Ovary (tissue), 9 donors: Measurements from ENCODE around the gene DGKD. TPM values are rescaled to one million over a fixed set of nuclear protein-coding genes. Genes with fewer than 3 reads are reported as not detected.
A peak's percentile ranks its signal among the peaks of the same experiment; 100 is the strongest.

ENCODE experiments used
- DNase-seq, 5 donors: peaks; one replicate each; pipeline ENCODE4 v3.0.0-alpha.2; 2019 to 2020
- H3K27ac ChIP-seq, 2 donors: fragments of 200-600 bp; one replicate each; pipeline versions ENCODE4 v1.5.1 to v1.8.0; 2019 to 2022
- H3K27me3 ChIP-seq: fragments of 200-600 bp; one replicate; pipeline ENCODE4 v1.8.0; 2022
- H3K36me3 ChIP-seq: fragments of 200-600 bp; sonication (generic); one replicate; pipeline ENCODE4 v1.5.1; 2019
- H3K4me1 ChIP-seq: one replicate; pipeline ENCODE4 v1.8.1; 2013; ENCODE audit warnings: mild to moderate bottlenecking, moderate library complexity; ENCODE audit not compliant: insufficient read depth
- H3K4me3 ChIP-seq: fragments of 200-600 bp; sonication (generic); one replicate; pipeline ENCODE4 v1.5.1; 2017
- H3K9me3 ChIP-seq, 2 donors: fragments of 200-600 bp in 1 of 2; sonication (generic) in 1 of 2; one replicate each; pipeline versions ENCODE4 v1.5.1 to v1.8.1; 2013 to 2019; ENCODE audit warnings: mild to moderate bottlenecking in 1 of 2, moderate library complexity in 1 of 2
- EP300 ChIP-seq: sonication (generic); formaldehyde crosslinking; IDR thresholded peaks from one replicate; pipeline ENCODE4 v1.6.1; 2017; ENCODE audit warnings: antibody characterized with exemption
- POLR2A ChIP-seq: fragments of 450-650 bp; IDR thresholded peaks from one replicate; pipeline ENCODE4 v1.6.1; 2017; ENCODE audit warnings: antibody characterized with exemption, mild to moderate bottlenecking, moderate library complexity
- WGBS, 3 donors: extraction: QIAGEN DNeasy Blood & Tissue Kit in 1 of 3; methylation state at CpG; one replicate each; pipeline versions ENCODE4 v1.1.5 to v1.1.7; 2013 to 2017; 5-methylcytosine and 5-hydroxymethylcytosine counted together
- intact Hi-C, 4 donors: fragments of 100-400 bp; cut with DNase I; formaldehyde crosslinking; loops; one replicate each; pipeline versions ENCODE4 v1.11.0 to v1.15.1; 2022 to 2023
- polyA plus RNA-seq, 2 donors: library from polyadenylated mRNA; stranded (reverse); fragments of 200-250 nt in 1 of 2; fragments of 350-450 nt in 1 of 2; fragmentation: Illumina TruSeq in 1 of 2; extraction: RNeasy Lipid Tissue Mini Kit (QIAGEN cat#74804) in 1 of 2; gene quantifications; one replicate each; pipeline ENCODE4 v1.2.3, GENCODE V29; 2013 to 2014
- total RNA-seq, 7 donors: library from RNA; depleted of rRNA in 2 of 7; stranded (reverse); fragments of >200 nt in 2 of 7; fragmentation: NEBNext Ultra II Directional in 3 of 7; extraction: Animal tissue kit (Norgen Biotek cat#: 25700) in 3 of 7; gene quantifications; one replicate each; pipeline versions ENCODE4 v1.1.0 to v1.2.4, GENCODE V29; 2016 to 2023
- TF ChIP-seq, protein P1 (sequence below), 3 donors: fragments of 450-650 bp in 2 of 3; fragments of 200-600 bp in 1 of 3; IDR thresholded peaks; one replicate each; pipeline versions ENCODE4 v1.5.1 to v1.8.0; 2016 to 2022; ENCODE audit warnings: antibody characterized with exemption in 3 of 3, mild to moderate bottlenecking in 1 of 3
- donor health status: DM: no; HTN: no; CAD: no; lungs with moderate emphysema.
- donor health status: DM: no; HTN: no; CAD: no.
- donor health status: Bipolar disorder and iron deficiency.
- donor health status: DM: yes; HTN: yes; CAD: no.
- donor health status: DM: no; HTN: no; CAD: no.
- donor health status: DM: yes; HTN: yes; CAD: no.

The DGKD gene
- total and polyA plus RNA-seq, 9 donors, result 9.4 to 81.8 (median 36.3) TPM

DNA sequence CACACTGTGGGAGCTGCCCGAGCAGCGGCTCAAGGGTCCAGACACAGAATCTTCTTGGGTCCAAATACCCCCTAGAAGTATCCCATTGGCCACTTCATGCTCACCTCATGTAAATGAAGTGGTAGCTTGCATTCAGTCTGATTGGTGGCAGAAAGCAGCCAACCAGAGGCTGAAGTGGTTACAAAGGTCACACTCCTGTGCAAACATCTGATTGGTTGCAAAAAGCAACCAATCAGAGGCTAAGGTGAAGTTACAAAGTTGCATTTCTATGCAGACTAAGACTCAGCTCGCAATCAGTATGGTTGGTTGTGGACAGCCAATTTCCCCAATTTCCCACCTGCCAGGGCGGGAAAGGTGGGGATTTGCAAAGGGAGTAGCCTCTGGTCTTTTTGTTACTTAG is 94.3 kb downstream of the DGKD start:
- peaks cover 7% of the 10 kb centered on the region for H3K4me1 ChIP-seq
- no peaks in the 10 kb centered on the region for H3K27me3 ChIP-seq
- no peaks in the 10 kb centered on the region for H3K36me3 ChIP-seq
- peak overlapping the region in 1 of 2 donors; percentile 50 for H3K27ac ChIP-seq
- 76 to 84% (median 81%) methylated on average over 4 of the region's 4 CpGs for WGBS, 3 donors
- DNase-seq, result peak in 2 of 5 donors; percentile 14 to 18
- TF ChIP-seq EP300, result no peak
- TF ChIP-seq, protein P1, sequence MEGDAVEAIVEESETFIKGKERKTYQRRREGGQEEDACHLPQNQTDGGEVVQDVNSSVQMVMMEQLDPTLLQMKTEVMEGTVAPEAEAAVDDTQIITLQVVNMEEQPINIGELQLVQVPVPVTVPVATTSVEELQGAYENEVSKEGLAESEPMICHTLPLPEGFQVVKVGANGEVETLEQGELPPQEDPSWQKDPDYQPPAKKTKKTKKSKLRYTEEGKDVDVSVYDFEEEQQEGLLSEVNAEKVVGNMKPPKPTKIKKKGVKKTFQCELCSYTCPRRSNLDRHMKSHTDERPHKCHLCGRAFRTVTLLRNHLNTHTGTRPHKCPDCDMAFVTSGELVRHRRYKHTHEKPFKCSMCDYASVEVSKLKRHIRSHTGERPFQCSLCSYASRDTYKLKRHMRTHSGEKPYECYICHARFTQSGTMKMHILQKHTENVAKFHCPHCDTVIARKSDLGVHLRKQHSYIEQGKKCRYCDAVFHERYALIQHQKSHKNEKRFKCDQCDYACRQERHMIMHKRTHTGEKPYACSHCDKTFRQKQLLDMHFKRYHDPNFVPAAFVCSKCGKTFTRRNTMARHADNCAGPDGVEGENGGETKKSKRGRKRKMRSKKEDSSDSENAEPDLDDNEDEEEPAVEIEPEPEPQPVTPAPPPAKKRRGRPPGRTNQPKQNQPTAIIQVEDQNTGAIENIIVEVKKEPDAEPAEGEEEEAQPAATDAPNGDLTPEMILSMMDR (IDR thresholded peaks at IDR 0.05), result no peak
- no peak for TF ChIP-seq POLR2A
- H3K9me3 ChIP-seq, result no peaks in the 10 kb centered on the region
- intact Hi-C loops, result loop anchor here (5.0 to 10.0 kb wide), 5 partner anchors 64 to 194 kb away; partner anchors contain the start of genes ATG16L1 (in 2 of the 4) and DGKD (in 2 of the 4)
- H3K4me3 ChIP-seq, result no peak overlapping the region

DNA sequence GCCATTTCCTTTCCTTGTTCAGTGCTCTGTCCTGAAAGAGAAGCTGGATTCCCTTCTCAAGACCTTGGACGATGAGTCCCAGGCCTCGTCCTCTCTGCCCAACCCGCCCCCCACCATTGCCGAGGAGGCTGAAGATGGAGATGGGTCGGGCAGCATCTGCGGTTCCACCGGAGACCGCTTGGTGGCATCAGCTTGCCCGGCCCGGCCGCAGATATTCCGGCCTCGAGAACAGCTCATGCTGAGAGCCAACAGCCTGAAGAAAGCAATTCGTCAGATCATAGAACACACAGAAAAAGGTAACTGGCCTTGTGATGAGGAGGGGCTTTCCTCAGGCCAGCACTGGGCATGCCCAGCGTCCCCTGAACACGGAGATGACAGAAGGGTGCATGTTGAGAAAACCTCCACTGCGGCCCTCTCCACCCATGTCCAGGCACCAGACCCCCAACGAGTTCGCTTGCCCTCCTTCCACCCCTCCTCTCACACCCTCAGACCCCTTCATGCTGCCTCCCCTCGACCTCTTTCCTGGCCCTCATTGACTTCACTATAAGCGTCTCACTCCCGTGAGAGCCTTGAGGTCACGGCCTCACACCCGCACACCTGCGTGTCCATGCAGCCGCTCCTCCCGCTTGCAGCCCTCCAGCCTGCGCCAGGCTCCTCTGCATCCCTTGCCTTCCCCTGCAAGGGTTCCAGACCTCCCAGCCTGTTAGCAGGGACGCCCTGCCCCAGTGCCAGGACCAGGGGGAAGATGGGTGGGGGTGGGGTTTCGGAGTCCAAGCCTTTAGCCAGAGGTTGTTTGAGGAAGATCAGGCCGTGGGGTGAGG is 95.0 kb downstream of the DGKD start:
- intact Hi-C loops, result loop anchor here (5.0 to 10.0 kb wide), 5 partner anchors 64 to 194 kb away; partner anchors contain the start of genes ATG16L1 (in 2 of the 4) and DGKD (in 2 of the 4)
- Histone ChIP-seq H3K4me3 (no peak overlapping the region), H3K4me1 (peaks cover 7% of the 10 kb centered on the region), H3K27me3 (no peaks in the 10 kb centered on the region), H3K9me3 (no peaks in the 10 kb centered on the region), H3K27ac (no peak overlapping the region), H3K36me3 (no peaks in the 10 kb centered on the region)
- WGBS, 3 donors, result 59 to 62% (median 62%) methylated on average over 31 of the region's 31 CpGs
- TF ChIP-seq, protein P1 (IDR thresholded peaks at IDR 0.05), result peak; percentile 29 to 42 (median 41)
- no peak for TF ChIP-seq POLR2A
- peak in 3 of 5 donors; percentile 46 to 69 (median 58) for DNase-seq

DNA sequence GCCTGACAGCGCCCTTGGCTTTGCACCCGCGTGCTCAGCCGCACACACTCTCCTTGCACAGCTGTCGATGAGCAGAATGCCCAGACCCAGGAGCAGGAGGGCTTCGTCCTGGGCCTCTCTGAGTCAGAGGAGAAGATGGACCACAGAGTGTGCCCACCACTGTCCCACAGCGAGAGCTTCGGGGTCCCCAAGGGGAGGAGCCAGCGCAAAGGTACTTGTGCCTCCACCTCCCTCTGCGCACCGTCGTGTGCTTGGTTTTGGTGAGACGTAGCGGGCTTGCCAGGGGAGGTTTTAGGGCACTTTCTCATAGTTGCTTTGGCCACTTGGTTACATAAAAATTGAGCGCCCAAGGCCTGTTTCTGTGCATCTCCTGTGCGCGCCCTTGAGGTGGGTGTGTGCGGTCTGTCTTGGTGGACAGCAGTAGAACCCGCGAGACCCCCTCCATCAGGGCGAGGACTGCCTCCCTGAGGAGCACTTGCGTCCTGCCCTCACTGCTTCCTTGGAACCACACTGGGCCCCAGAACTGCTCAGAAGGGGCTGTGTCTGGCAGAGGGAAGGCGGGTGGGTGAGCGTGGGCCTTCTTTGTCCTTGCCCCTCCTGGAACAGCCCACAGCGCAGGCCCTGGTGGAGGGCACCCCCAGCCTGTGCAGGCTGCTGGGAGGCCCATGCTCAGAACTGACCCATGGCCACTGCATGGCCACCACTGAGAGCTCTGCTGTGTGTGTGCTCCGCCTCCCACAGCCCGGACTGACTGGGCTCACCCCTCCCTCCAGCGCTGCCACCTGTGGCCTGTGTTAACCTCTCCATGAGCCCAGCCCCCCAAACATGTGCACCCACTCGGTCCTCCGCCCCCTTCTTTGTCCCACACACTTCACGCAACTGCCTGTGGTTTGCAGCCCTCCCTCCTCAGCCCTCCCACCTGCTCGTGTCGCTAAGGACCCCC is 95.9 kb downstream of the DGKD start:
- 91 to 92% (median 92%) methylated on average over 33 of the region's 33 CpGs for WGBS, 3 donors

More for the DNA sequence above, 95.9 kb downstream of the DGKD start:
- no peak overlapping the region for H3K27ac ChIP-seq
- peaks cover 7% of the 10 kb centered on the region for H3K4me1 ChIP-seq
- intact Hi-C loops, result loop anchor here (5.0 to 10.0 kb wide), 5 partner anchors 65 to 195 kb away; partner anchors contain the start of genes ATG16L1 (in 2 of the 4) and DGKD (in 2 of the 4)
- H3K9me3 ChIP-seq, result no peaks in the 10 kb centered on the region
- TF ChIP-seq, protein P1 (IDR thresholded peaks at IDR 0.05), result no peak
- no peak for TF ChIP-seq POLR2A
- no peak for TF ChIP-seq EP300
- peak in 3 of 5 donors; percentile 13 to 30 (median 18) for DNase-seq
- no peak overlapping the region for H3K4me3 ChIP-seq
- H3K27me3 ChIP-seq, result no peaks in the 10 kb centered on the region
- H3K36me3 ChIP-seq, result no peaks in the 10 kb centered on the region
